ENCODE measurements around the gene POLQ.

POLQ gene

DNA sequence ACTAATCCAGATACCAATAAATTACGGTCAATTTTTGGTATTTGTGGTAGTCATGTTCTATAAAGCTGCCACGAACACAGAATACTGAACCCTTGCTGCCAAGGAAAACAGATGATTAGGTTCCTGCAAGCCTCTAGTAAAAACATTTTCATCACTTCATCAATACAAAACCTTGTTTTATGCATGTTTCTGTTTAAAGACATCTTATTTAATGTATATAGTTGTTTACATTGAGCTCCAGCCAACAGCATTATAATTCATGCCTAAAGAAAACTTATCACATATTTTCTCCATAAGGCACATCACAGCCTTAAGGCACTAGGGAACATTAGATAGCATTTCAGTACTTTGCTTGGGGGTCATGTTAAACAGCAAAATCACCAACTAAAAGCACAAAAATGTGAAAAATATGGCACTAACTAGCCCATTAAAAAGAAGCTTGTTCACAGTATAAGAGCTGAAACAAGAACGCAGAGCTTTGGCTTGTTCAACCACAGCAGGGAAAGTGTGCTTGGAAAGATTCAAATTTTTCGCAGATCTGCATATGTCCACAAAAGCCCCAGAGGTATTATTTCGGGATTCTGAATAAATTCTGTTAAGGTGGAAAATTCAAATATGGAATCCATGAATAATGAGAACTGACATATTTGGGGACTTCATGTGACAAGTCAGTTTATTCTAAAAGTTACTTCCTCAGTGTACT, 27.7 kb downstream of the POLQ start:
- Histone ChIP-seq H3F3A (ENCODE audit: control insufficient read depth, insufficient read depth) (no peaks in the 10 kb centered on the region), H3K9me3 (ENCODE audit: control insufficient read depth, insufficient read depth, low read length) (no peaks in the 10 kb centered on the region), H3K4me3 (ENCODE audit: low read length) (no peak overlapping the region), H3K4me1 (ENCODE audit: control insufficient read depth, low read length) (peaks cover 7% of the 10 kb centered on the region), H3K9me2 (replicated peaks; ENCODE audit: control insufficient read depth, low read length) (no peaks in the 10 kb centered on the region), H3K4me2 (ENCODE audit: low read length) (no peak overlapping the region), H3K36me3 (ENCODE audit: control insufficient read depth, low read length) (peaks cover 81% of the 10 kb centered on the region), H3K79me2 (ENCODE audit: control insufficient read depth, low read length) (peaks cover 52% of the 10 kb centered on the region), H3K27ac (ENCODE audit: low read depth, low read length) (no peak overlapping the region), H4K20me1 (ENCODE audit: control insufficient read depth, insufficient read depth, low read depth, low read length) (no peaks in the 10 kb centered on the region), H3K27me3 (ENCODE audit: control insufficient read depth, low read length) (no peaks in the 10 kb centered on the region)
- TF ChIP-seq, protein P1, sequence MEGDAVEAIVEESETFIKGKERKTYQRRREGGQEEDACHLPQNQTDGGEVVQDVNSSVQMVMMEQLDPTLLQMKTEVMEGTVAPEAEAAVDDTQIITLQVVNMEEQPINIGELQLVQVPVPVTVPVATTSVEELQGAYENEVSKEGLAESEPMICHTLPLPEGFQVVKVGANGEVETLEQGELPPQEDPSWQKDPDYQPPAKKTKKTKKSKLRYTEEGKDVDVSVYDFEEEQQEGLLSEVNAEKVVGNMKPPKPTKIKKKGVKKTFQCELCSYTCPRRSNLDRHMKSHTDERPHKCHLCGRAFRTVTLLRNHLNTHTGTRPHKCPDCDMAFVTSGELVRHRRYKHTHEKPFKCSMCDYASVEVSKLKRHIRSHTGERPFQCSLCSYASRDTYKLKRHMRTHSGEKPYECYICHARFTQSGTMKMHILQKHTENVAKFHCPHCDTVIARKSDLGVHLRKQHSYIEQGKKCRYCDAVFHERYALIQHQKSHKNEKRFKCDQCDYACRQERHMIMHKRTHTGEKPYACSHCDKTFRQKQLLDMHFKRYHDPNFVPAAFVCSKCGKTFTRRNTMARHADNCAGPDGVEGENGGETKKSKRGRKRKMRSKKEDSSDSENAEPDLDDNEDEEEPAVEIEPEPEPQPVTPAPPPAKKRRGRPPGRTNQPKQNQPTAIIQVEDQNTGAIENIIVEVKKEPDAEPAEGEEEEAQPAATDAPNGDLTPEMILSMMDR (IDR thresholded peaks at IDR 0.05; ENCODE audit: low read depth, low read length, poor library complexity, severe bottlenecking) = no peak
- no peak for TF ChIP-seq EZH2phosphoT487 (IDR thresholded peaks at IDR 0.05; ENCODE audit: borderline replicate concordance, low read length)

DNA sequence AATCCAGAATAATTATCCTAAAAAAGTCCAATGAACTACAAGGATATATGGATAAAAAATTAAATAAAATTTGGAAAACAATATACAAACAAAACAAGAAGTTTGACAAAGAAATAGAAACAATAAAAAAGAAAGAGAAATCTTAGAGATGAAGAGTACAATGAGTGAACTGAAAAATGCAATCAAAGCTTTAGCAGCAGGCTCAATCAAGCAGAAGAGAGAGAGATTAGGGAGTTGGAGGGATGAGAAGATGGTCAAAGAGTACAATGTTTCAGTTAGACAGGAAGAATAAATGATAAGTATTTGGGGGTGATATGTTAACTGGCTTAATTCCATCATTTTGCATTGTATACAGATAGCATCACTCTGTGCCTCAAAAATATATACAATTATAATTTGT, 29.9 kb downstream of the POLQ start:
- Histone ChIP-seq H3K27ac (ENCODE audit: low read depth, low read length) (no peak overlapping the region), H3K4me1 (ENCODE audit: control insufficient read depth, low read length) (peaks cover 7% of the 10 kb centered on the region), H4K20me1 (ENCODE audit: control insufficient read depth, insufficient read depth, low read depth, low read length) (no peaks in the 10 kb centered on the region), H3K4me3 (ENCODE audit: low read length) (no peak overlapping the region), H3K4me2 (ENCODE audit: low read length) (no peak overlapping the region), H3K79me2 (ENCODE audit: control insufficient read depth, low read length) (peaks cover 52% of the 10 kb centered on the region), H3F3A (ENCODE audit: control insufficient read depth, insufficient read depth) (no peaks in the 10 kb centered on the region), H3K27me3 (ENCODE audit: control insufficient read depth, low read length) (no peaks in the 10 kb centered on the region), H3K36me3 (ENCODE audit: control insufficient read depth, low read length) (peaks cover 79% of the 10 kb centered on the region), H3K9me2 (replicated peaks; ENCODE audit: control insufficient read depth, low read length) (no peaks in the 10 kb centered on the region), H3K9me3 (ENCODE audit: control insufficient read depth, insufficient read depth, low read length) (no peaks in the 10 kb centered on the region)
- TF ChIP-seq, protein P1 (IDR thresholded peaks at IDR 0.05; ENCODE audit: low read depth, low read length, poor library complexity, severe bottlenecking) = no peak
- TF ChIP-seq EZH2phosphoT487 (IDR thresholded peaks at IDR 0.05; ENCODE audit: borderline replicate concordance, low read length) = no peak

DNA sequence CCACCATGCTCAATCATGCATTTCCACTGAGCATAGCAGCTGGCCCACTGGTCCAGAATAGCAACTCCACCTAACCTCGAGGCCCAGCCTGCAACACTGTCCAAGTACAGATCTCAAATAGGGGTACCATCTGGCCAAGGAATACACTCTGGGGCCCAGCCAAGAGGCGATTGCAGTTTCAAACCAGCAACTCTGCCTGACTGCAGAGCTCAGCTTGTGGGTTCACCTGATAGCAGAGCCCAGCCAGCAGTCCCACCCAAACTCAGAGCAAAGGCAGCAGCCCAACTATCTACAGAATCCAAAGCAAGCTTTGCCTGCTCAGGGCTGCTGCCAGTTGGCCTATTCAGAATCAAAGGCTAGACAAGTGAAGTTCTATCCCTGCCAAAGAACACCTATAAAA, 30.5 kb downstream of the POLQ start:
- TF ChIP-seq, protein P1 (IDR thresholded peaks at IDR 0.05; ENCODE audit: low read depth, low read length, poor library complexity, severe bottlenecking) = no peak
- no peak for TF ChIP-seq EZH2phosphoT487 (IDR thresholded peaks at IDR 0.05; ENCODE audit: borderline replicate concordance, low read length)
- Histone ChIP-seq H3K4me2 (ENCODE audit: low read length) (no peak overlapping the region), H3K36me3 (ENCODE audit: control insufficient read depth, low read length) (peaks cover 74% of the 10 kb centered on the region), H3F3A (ENCODE audit: control insufficient read depth, insufficient read depth) (no peaks in the 10 kb centered on the region), H3K9me2 (replicated peaks; ENCODE audit: control insufficient read depth, low read length) (no peaks in the 10 kb centered on the region), H3K27me3 (ENCODE audit: control insufficient read depth, low read length) (no peaks in the 10 kb centered on the region), H3K9me3 (ENCODE audit: control insufficient read depth, insufficient read depth, low read length) (no peaks in the 10 kb centered on the region), H3K79me2 (ENCODE audit: control insufficient read depth, low read length) (peaks cover 49% of the 10 kb centered on the region), H3K27ac (ENCODE audit: low read depth, low read length) (no peak overlapping the region), H3K4me1 (ENCODE audit: control insufficient read depth, low read length) (peaks cover 7% of the 10 kb centered on the region), H3K4me3 (ENCODE audit: low read length) (no peak overlapping the region), H4K20me1 (ENCODE audit: control insufficient read depth, insufficient read depth, low read depth, low read length) (no peaks in the 10 kb centered on the region)
